Ectodermal cell (in vitro differentiated cells): ENCODE measurements around the gene INPP5J.

Experiments
- H3K27ac ChIP-seq: 2 replicates; pipeline ENCODE4 v1.7.0; 2013; ENCODE audit warnings: mild to moderate bottlenecking, low read depth, low read length; ENCODE audit not compliant: insufficient read depth, poor library complexity, severe bottlenecking
- H3K27me3 ChIP-seq: 2 replicates; pipeline ENCODE4 v1.7.0; 2013; ENCODE audit warnings: mild to moderate bottlenecking, low read length; ENCODE audit not compliant: insufficient read depth, control insufficient read depth, poor library complexity, severe bottlenecking
- H3K36me3 ChIP-seq: one replicate; pipeline ENCODE4 v1.7.0; 2013; ENCODE audit warnings: low read length; ENCODE audit not compliant: control insufficient read depth, insufficient read depth
- H3K4me1 ChIP-seq: one replicate; pipeline ENCODE4 v1.7.0; 2013; ENCODE audit warnings: low read length; ENCODE audit not compliant: control insufficient read depth, insufficient read depth
- H3K4me3 ChIP-seq: 2 replicates; pipeline ENCODE4 v1.7.0; 2013; ENCODE audit warnings: low read depth, low read length, control low read depth; ENCODE audit not compliant: insufficient read depth
- H3K9me3 ChIP-seq: 2 replicates; pipeline ENCODE4 v1.7.0; 2013; ENCODE audit warnings: mild to moderate bottlenecking, low read length, moderate library complexity; ENCODE audit not compliant: control insufficient read depth
- WGBS, 2 experiments: methylation state at CpG; one replicate each; pipeline ENCODE4 v1.1.7; 2013; ENCODE audit warnings: missing lambda C conversion rate in 2 of 2; 5-methylcytosine and 5-hydroxymethylcytosine counted together

The INPP5J gene

DNA sequence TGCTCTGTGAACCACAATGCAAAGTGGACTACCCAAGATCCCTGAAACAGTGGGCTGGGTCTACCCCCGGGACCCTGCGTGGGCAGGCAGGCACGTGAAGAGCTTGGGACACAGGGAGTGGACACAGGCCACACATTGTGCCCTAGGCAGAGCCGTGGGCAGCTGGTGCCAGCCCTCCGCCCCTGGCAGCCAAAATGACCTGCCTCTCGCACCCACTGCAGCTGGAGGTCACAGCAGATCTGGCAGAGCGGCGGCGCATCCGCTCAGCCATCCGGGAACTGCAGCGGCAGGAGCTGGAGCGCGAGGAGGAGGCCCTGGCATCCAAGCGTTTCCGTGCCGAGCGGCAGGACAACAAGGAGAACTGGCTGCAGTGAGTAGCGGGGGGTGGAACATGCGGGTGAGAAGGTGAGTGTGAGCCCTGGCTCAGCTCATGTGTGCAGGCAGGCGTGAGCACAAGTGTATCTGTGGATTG lies 35.0 kb upstream of the INPP5J start:
- WGBS, 2 experiments, result 95 to 96% methylated on average over 21 of the region's 21 CpGs
- no peak overlapping the region for H3K4me3 ChIP-seq
- H3K36me3 ChIP-seq, result no peaks in the 10 kb centered on the region
- H3K27ac ChIP-seq, result no peak overlapping the region
- no peaks in the 10 kb centered on the region for H3K9me3 ChIP-seq
- H3K27me3 ChIP-seq, result no peaks in the 10 kb centered on the region
- peaks cover 6% of the 10 kb centered on the region for H3K4me1 ChIP-seq

DNA sequence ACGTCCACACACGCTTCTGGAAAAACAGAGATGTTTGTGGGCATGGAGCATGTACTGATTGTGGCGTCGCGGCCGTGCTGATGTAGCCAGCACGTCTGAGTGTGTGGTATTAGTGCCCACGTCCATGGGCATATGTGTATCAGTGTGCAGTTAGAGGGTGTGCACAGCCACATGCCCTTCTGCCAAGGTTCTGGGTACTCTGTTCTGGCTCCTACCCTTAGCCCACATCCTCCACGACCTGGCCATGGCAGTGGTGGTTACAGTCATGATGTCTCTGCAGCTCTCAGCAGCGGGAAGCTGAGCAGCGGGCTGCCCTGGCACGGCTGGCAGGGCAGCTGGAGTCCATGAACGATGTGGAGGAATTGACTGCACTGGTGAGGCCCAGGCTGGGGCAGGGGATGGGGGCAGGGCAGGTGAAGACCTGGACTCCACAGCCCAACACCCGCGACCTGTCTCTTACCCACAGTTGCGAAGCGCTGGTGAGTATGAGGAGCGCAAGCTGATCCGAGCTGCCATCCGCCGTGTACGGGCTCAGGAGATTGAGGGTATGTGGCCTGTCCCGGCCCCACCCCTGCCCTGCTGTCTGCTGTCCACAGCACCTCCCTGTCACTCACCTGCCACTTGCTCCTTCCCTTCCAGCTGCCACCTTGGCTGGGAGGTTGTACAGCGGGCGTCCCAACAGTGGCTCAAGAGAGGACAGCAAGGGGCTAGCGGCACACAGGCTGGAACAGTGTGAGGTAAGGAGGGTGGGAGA lies 34.4 kb upstream of the INPP5J start:
- H3K27me3 ChIP-seq, result no peaks in the 10 kb centered on the region
- H3K27ac ChIP-seq, result no peak overlapping the region
- H3K36me3 ChIP-seq, result no peaks in the 10 kb centered on the region
- WGBS, 2 experiments, result 95 to 96% methylated on average over 26 of the region's 26 CpGs
- H3K4me3 ChIP-seq, result no peak overlapping the region
- no peaks in the 10 kb centered on the region for H3K9me3 ChIP-seq
- peaks cover 6% of the 10 kb centered on the region for H3K4me1 ChIP-seq

DNA sequence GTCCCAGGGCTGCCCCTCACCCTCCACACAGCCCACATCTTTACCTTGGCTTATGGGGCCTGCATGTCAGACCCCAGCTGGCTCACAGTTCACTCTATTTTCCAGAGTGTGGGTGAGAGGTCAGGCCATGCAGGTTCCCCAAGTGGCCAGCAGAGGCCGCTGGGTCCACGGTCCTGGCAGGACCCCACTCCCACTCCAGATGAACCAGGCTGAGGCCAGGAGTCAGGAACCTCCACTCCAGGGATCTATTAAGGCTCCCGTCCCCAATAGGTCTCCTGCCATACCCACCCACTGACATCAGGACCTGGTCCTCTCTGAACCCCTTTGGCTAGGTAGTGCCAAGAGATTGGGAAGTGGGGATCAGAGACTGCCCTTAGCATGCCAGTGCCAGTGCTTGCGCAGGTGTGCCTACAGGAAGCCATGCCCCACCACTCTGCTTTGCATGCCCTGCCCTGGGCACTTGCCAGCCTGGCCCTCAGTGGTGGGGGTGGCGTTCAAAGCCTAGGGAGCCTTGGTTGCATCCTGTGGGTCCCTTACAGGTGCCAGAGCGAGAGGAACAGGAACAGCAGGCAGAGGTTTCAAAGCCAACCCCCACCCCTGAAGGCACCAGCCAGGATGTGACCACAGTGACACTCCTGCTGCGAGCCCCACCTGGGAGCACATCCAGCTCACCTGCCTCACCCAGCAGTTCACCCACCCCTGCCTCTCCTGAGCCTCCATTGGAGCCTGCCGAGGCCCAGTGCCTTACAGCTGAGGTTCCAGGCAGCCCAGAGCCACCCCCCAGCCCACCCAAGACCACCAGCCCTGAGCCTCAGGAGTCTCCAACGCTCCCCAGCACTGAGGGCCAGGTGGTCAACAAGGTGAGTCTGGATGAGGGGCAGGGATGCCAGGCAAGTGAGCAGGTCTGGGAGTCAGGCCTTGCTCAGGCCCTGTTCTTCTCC lies 33.3 kb upstream of the INPP5J start:
- WGBS, 2 experiments, result 74 to 82% methylated on average over 9 of the region's 9 CpGs
- Histone ChIP-seq H3K27me3 (no peaks in the 10 kb centered on the region), H3K36me3 (no peaks in the 10 kb centered on the region), H3K27ac (no peak overlapping the region), H3K9me3 (no peaks in the 10 kb centered on the region), H3K4me3 (no peak overlapping the region), H3K4me1 (peaks cover 6% of the 10 kb centered on the region)

DNA sequence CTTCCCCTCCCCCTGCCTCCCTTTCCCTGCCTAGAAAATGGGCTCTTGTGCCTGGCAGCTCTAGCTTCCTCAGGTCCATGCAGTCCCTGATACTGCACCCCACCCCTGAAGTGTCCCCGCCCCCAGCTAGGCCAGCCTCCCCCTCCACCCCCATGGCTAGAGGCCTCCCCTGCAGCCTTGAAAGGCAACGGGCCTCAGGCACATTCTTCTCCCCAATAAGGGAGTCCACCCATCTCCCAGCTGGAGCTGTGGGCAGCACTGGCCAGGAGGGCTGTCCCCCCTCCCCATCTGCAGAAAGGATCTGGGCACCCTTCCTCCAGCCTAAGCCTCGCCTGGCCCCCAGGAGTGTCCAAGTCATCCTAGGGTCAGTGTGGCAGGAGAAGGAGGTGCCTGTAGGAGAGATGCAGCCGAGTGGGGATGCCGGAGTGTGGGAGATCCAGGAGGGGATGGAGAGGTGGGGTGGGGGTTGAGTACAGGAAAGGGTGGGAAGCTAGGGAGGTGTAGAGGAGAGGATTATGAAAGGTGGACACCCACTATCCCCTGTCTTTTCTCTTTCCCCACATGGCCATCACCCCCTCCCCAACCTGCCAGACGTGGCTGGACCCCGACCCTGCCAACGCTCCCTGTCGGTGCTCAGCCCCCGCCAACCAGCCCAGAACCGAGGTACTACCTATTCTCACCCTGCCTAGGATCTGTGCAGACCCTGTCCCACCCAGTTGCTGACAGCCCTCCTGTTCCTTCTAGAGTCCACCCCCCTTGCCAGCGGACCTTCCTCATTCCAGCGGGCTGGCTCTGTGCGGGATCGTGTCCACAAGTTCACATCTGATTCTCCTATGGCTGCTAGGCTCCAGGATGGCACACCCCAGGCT lies 32.3 kb upstream of the INPP5J start:
- Histone ChIP-seq H3K27ac (no peak overlapping the region), H3K4me3 (no peak overlapping the region), H3K9me3 (no peaks in the 10 kb centered on the region), H3K36me3 (no peaks in the 10 kb centered on the region), H3K4me1 (peaks cover 3% of the 10 kb centered on the region), H3K27me3 (no peaks in the 10 kb centered on the region)
- 89 to 90% methylated on average over 14 to 15 of the region's 15 CpGs for WGBS, 2 experiments

DNA sequence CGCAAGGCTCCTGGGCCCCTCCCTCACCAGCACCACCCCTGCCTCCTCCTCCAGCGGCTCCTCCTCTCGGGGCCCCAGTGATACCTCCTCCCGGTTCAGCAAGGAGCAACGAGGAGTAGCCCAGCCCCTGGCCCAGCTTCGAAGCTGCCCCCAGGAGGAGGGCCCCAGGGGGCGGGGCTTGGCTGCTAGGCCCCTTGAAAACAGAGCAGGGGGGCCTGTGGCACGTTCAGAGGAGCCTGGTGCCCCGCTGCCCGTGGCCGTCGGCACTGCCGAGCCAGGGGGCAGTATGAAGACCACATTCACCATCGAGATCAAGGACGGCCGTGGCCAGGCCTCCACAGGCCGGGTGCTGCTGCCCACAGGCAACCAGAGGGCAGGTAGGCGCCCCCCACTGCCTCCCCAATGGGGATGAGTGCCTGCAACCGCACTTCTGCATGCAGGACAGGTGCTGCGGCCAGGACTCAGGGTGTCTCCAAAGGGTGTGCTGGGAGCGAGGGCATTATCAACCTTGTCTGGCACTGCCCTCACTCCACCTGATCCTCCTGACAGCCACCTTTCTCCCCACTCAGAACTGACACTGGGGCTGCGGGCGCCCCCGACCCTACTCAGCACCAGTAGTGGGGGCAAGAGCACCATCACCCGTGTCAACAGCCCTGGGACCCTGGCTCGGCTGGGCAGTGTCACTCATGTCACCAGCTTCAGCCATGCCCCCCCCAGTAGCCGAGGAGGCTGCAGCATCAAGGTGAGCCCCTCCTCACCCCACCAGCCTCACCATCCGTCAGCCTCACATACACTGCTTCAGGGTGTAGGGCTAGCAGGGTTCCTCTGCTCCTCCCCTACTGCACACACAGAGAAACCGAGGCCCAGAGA lies 31.4 kb upstream of the INPP5J start:
- no peaks in the 10 kb centered on the region for H3K36me3 ChIP-seq
- H3K9me3 ChIP-seq, result no peaks in the 10 kb centered on the region
- H3K4me1 ChIP-seq, result no peaks in the 10 kb centered on the region
- no peak overlapping the region for H3K27ac ChIP-seq
- no peak overlapping the region for H3K4me3 ChIP-seq
- 82 to 85% methylated on average over 29 of the region's 29 CpGs for WGBS, 2 experiments
- no peaks in the 10 kb centered on the region for H3K27me3 ChIP-seq

DNA sequence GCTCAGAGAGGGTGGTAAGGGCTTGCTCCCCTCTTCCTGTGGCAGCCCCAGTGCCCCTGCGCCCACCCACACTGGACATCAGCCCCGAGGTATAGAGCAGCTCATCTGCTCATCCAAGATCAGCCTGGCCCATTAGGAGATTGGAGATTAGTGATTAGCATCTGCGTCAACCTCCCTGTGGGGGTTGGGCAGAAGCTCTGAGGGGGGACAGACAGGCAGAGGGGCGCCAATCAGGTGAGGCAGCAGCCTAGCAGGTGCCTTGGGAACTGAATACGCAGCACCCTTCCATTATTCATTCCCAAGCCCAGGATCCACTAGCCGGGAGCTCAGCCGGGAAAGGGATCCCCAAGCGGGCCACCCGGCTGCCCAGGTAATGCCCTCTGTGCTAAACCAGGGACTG lies 30.6 kb upstream of the INPP5J start:
- H3K4me1 ChIP-seq, result no peaks in the 10 kb centered on the region
- H3K27ac ChIP-seq, result no peak overlapping the region
- H3K27me3 ChIP-seq, result no peaks in the 10 kb centered on the region
- H3K4me3 ChIP-seq, result no peak overlapping the region
- H3K9me3 ChIP-seq, result no peaks in the 10 kb centered on the region
- no peaks in the 10 kb centered on the region for H3K36me3 ChIP-seq
- 95% methylated on average over 9 of the region's 9 CpGs for WGBS, 2 experiments

DNA sequence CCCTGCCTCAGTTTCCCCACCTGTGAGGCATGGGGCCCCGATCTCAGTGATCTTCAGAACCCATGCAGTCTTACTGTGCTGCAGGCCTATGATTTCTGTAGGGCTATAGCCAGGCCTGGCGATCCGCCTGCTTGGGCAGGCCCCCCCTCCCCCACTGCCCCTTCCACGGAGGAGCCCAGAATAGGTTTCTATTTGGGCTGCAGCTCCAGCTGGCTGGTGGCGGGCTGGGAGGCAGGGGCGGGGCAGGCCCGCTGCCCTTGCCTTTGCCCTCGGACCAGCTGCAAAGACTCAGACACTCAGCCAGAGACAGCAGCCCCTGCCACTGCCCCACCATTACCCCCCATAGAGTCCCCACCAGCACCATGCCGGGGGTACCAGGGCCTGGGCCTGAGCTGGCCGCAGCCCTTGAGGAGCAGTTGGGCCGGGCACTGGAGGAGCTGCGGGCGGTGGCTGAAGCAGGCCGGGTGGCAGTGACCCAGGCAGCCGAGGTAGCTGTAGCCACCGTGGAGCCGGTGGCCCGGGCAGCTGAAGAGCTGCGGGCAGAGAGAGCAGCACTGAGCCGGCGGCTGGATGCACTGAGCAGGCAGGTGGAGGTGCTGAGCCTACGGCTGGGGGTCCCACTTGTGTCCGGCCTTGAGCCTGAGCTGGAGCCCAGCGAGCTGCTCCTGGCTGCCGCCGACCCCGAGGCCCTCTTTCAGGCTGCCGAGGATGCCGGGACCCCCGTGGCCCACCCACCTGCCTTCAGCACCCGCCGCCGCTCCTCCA lies 29.5 kb upstream of the INPP5J start:
- Histone ChIP-seq H3K27me3 (no peaks in the 10 kb centered on the region), H3K9me3 (no peaks in the 10 kb centered on the region), H3K4me3 (no peak overlapping the region), H3K4me1 (no peaks in the 10 kb centered on the region), H3K27ac (no peak overlapping the region), H3K36me3 (no peaks in the 10 kb centered on the region)
- 93 to 94% methylated on average over 33 of the region's 33 CpGs for WGBS, 2 experiments

DNA sequence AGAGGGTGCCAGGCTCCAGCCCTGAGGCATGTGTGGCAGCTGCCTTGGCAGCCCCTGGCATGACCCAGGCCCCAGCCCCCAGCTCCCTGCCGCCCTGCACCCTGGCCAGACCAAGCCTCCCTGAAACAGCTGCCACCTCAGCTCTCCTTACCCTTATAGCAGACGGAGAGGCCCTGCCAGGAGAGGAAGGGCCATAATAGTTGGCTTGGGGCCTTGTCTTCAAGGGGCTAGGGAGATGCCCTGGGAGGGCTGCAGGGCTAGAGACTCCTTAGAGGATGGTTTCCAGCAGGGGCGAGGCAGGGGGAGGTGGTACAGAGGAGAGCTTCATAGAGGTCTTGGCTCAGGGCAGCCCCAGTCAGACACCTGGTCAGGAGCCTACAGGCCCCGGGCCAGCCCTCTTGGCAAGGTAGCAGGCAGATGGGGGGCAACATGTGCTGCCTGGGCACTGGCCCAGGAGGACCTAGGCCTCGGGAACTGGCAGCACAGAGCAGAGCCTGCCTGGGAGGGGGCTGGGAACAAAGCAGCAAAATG lies 28.7 kb upstream of the INPP5J start:
- no peak overlapping the region for H3K4me3 ChIP-seq
- no peaks in the 10 kb centered on the region for H3K9me3 ChIP-seq
- no peaks in the 10 kb centered on the region for H3K27me3 ChIP-seq
- H3K27ac ChIP-seq, result no peak overlapping the region
- H3K36me3 ChIP-seq, result no peaks in the 10 kb centered on the region
- H3K4me1 ChIP-seq, result no peaks in the 10 kb centered on the region
- WGBS, 2 experiments, result 88 to 94% methylated on average over 5 of the region's 5 CpGs
